Esophagus squamous epithelium (tissue), 5 donors: Measurements from ENCODE around the gene SPON1. TPM values are rescaled to one million over a fixed set of nuclear protein-coding genes. Genes with fewer than 3 reads are reported as not detected.

Source experiments
- DNase-seq: peaks from one replicate; lab custom pipeline; 2025; lab: John Stamatoyannopoulos, UW
- H3K27ac ChIP-seq, 4 donors: fragments of 200-600 bp; sonication (generic); one replicate each; pipeline ENCODE4 v1.5.1; 2016 to 2019; ENCODE audit warnings: mild to moderate bottlenecking in 1 of 4
- H3K27me3 ChIP-seq, 4 donors: fragments of 200-600 bp; sonication (generic); 1 replicate in 3 of 4; 2 replicates in 1 of 4; pipeline versions ENCODE4 v1.5.1 to v1.6.0; 2017 to 2021; ENCODE audit warnings: antibody characterized with exemption in 1 of 4
- H3K36me3 ChIP-seq, 3 donors: fragments of 200-600 bp; sonication (generic); one replicate each; pipeline ENCODE4 v1.5.1; 2016 to 2019
- H3K4me1 ChIP-seq, 3 donors: fragments of 200-600 bp; sonication (generic); one replicate each; pipeline ENCODE4 v1.5.1; 2017 to 2019
- H3K4me3 ChIP-seq, 4 donors: fragments of 200-600 bp; sonication (generic); 1 replicate in 3 of 4; 2 replicates in 1 of 4; pipeline ENCODE4 v1.5.1; 2016 to 2019; ENCODE audit warnings: mild to moderate bottlenecking in 2 of 4, moderate library complexity in 1 of 4
- H3K9me3 ChIP-seq, 3 donors: fragments of 200-600 bp; sonication (generic); one replicate each; pipeline ENCODE4 v1.5.1; 2016 to 2019
- CTCF ChIP-seq, 6 experiments: fragments of 450-650 bp in 4 of 6; fragments of 200-600 bp in 2 of 6; sonication (generic) in 2 of 6; IDR thresholded peaks; one replicate each; pipeline ENCODE4 v1.5.1; 2016 to 2019; ENCODE audit warnings: antibody characterized with exemption in 6 of 6, mild to moderate bottlenecking in 4 of 6, moderate library complexity in 4 of 6
- POLR2A ChIP-seq, 4 donors: fragments of 450-650 bp; IDR thresholded peaks; one replicate each; pipeline ENCODE4 v1.6.1; 2017; ENCODE audit warnings: antibody characterized with exemption in 4 of 4, mild to moderate bottlenecking in 4 of 4, moderate library complexity in 3 of 4
- WGBS, 2 donors: methylation state at CpG; one replicate each; pipeline ENCODE4 v1.1.5; 2018; 5-methylcytosine and 5-hydroxymethylcytosine counted together
- intact Hi-C: fragments of 100-400 bp; cut with DNase I; formaldehyde crosslinking; loops from one replicate; pipeline ENCODE4 v1.15.0; 2022
- total RNA-seq, 4 donors: library from RNA; depleted of rRNA; stranded (reverse); fragments of >200 nt; gene quantifications; one replicate each; pipeline ENCODE4 v1.1.0, GENCODE V29; 2016
- donor health status: DM: yes; HTN: yes; CAD: no.

SPON1 gene
- total RNA-seq, 4 donors from 2014 or later: 1.6 to 44.4 (median 6.5) TPM

- Histone ChIP-seq H3K36me3 (no peaks in the 10 kb centered on the region), H3K9me3 (no peaks in the 10 kb centered on the region), H3K4me1 (peaks cover 0 to 15% (median 2%) of the 10 kb centered on the region in 3 donors), H3K27ac (no peak overlapping the region), H3K27me3 (peaks cover 0 to 13% (median 0%) of the 10 kb centered on the region in 4 donors), H3K4me3 (no peak overlapping the region)
- WGBS, 2 donors: 7 to 13% methylated on average over 2 of the region's 2 CpGs
- DNase-seq: no peak
- intact Hi-C loops: no loop called here
- TF ChIP-seq POLR2A (IDR thresholded peaks at IDR 0.05) (no peak), CTCF (IDR thresholded peaks at IDR 0.05) (no peak)
These were observed 292.7 kb downstream of the SPON1 start for GRCh38 chr11:14255238-14255534.

GRCh38 chr11:14258221-14258935 lies 295.9 kb downstream of the SPON1 start:
- intact Hi-C loops: no loop called here
- H3K27ac ChIP-seq: no peak overlapping the region

GRCh38 chr11:14259186-14259784 lies 296.8 kb downstream of the SPON1 start:
- H3K27me3 ChIP-seq: peaks cover 0 to 16% (median 0%) of the 10 kb centered on the region in 4 donors
- peaks cover 0 to 13% (median 0%) of the 10 kb centered on the region in 3 donors for H3K4me1 ChIP-seq
- TF ChIP-seq CTCF (IDR thresholded peaks at IDR 0.05) (no peak), POLR2A (IDR thresholded peaks at IDR 0.05) (no peak)
- no peak overlapping the region for H3K4me3 ChIP-seq
- DNase-seq: no peak
- H3K9me3 ChIP-seq: no peaks in the 10 kb centered on the region
- no peak overlapping the region for H3K27ac ChIP-seq
- 37 to 85% methylated on average over 9 to 25 of the region's 38 CpGs for WGBS, 2 donors
- intact Hi-C loops: no loop called here
- H3K36me3 ChIP-seq: no peaks in the 10 kb centered on the region

More at GRCh38 chr11:14258221-14258935, 295.9 kb downstream of the SPON1 start:
- DNase-seq: no peak
- WGBS, 2 donors: 61 to 73% methylated on average over 6 of the region's 6 CpGs
- no peak overlapping the region for H3K4me3 ChIP-seq
- H3K27me3 ChIP-seq: peaks cover 0 to 16% (median 0%) of the 10 kb centered on the region in 4 donors
- no peaks in the 10 kb centered on the region for H3K36me3 ChIP-seq
- H3K4me1 ChIP-seq: peaks cover 0 to 22% (median 1%) of the 10 kb centered on the region in 3 donors
- TF ChIP-seq CTCF (IDR thresholded peaks at IDR 0.05): no peak
- no peak for TF ChIP-seq POLR2A (IDR thresholded peaks at IDR 0.05)
- no peaks in the 10 kb centered on the region for H3K9me3 ChIP-seq

GRCh38 chr11:14259878-14260277 lies 297.4 kb downstream of the SPON1 start:
- H3K4me3 ChIP-seq: no peak overlapping the region

More at GRCh38 chr11:14259878-14260277, 297.4 kb downstream of the SPON1 start:
- Histone ChIP-seq H3K4me1 (peaks cover 0 to 13% (median 0%) of the 10 kb centered on the region in 3 donors), H3K27ac (no peak overlapping the region), H3K9me3 (no peaks in the 10 kb centered on the region), H3K36me3 (peaks cover 0 to under 1% (median 0%) of the 10 kb centered on the region in 3 donors), H3K27me3 (peaks cover 0 to 16% (median 0%) of the 10 kb centered on the region in 4 donors)
- WGBS, 2 donors: 80 to 100% methylated on average over 1 of the region's 1 CpG
- TF ChIP-seq POLR2A (IDR thresholded peaks at IDR 0.05) (no peak), CTCF (IDR thresholded peaks at IDR 0.05) (no peak)
- DNase-seq: no peak
- intact Hi-C loops: no loop called here
